IPS DF 4.7 (cell line): ENCODE data around the gene PTPN1.

Experiments used
- DNase-seq: peaks from one replicate; pipeline ENCODE4 v3.0.0-alpha.2; 2013; ENCODE audit warnings: low spot score; ENCODE audit errors: extremely low read depth

The PTPN1 gene

DNA sequence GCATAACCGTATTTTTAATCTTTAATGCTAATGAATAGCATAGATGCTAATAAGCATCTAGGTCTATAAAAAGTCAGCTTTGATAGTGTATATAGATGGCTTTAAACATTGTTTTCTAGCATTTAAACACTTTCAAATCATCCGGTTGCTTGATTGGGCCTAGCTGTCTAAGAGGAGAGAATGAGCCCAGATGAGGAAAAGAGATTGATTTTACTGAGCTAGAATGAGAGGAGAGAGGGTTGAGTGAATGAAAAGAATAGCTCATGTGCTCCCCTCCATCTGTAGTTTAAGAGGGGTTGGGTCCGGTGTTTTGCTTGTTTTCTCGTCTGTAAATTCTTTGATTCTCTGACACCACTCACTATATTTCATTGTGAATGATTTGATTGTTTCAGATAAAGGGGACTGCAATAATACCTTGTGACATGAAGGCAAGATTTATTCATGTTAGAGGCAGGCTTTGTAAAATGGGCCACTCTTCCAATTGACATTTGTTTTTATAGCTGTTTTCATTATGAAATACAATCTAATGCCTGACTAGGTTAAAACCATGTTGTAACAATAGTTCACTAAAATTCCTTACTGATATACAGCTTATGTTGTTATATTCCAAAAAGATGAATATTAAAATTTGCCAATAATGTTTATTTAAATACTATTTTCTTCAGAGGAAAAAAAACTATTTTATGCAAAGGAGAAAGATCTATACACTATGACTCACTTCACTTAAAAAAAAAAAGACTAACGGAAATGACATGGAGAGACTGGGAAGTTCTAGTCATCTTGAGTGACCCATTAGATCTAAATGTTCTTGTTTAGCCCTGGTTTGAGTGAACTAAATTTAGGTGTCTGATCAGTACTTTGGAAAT is 3.2 kb downstream of the PTPN1 start:
- no peak for DNase-seq

DNA sequence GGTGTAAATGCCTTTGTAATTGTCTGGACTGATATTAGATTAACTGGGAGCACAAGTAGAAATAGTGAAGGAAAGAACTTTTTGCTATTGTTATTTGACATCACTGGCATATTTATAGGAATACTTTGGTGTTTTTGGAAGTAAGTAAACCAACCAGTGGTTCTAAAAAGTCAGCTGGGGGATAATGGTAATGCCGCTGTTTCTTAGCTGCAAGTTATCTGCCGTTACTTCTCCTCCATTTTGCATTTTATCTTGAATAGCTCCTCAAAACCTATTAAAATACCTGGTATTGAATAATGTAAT is 3.8 kb downstream of the PTPN1 start:
- DNase-seq: no peak

DNA sequence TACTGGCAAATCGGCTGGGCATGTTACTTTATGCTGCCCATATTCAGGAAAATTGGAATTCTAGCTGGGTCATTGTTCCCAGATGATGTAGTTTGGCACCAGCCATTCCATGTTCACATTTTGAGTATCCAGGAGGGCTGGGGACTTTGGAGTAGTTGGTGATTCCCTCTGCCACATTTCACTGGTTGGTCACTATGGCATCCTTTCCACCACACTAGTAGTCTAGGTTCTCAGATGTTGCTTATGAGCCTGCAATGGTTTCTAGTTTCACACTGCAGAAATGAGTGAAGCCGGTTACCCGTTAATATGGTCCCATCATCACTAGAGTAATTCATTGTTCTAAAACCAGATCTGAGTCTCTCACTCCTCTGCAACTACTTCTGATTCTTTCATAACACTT is 4.6 kb downstream of the PTPN1 start:
- no peak for DNase-seq

DNA sequence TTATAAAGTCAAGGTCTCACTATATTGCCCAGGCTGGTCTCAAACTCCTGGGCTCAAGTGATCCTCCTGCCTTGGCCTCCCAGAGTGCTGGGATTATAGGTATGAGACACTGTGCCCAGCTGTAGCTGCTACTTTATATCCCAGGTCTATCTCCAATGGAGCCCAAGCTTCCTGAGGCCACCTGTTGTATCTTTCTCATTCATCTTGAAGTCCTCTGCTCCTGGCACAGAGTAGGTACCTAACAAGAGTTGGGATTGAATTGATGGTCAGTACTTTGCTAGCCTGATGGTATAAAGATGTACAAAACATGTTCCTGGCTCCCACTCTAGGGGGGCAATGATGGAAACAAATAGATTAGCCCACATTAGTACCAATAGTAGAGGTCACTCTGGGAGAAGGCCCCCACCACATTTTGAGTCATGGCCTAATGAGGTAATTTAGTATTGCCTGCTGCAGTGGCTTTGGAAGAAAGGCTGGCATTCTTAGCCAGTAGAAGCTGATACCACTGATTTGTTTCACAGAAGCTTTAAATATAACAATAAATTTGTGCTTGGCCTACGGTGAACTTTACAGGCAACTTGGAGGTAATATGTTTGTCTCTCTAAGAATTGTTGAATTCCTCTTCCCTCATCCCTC is 5.4 kb downstream of the PTPN1 start:
- no peak for DNase-seq

DNA sequence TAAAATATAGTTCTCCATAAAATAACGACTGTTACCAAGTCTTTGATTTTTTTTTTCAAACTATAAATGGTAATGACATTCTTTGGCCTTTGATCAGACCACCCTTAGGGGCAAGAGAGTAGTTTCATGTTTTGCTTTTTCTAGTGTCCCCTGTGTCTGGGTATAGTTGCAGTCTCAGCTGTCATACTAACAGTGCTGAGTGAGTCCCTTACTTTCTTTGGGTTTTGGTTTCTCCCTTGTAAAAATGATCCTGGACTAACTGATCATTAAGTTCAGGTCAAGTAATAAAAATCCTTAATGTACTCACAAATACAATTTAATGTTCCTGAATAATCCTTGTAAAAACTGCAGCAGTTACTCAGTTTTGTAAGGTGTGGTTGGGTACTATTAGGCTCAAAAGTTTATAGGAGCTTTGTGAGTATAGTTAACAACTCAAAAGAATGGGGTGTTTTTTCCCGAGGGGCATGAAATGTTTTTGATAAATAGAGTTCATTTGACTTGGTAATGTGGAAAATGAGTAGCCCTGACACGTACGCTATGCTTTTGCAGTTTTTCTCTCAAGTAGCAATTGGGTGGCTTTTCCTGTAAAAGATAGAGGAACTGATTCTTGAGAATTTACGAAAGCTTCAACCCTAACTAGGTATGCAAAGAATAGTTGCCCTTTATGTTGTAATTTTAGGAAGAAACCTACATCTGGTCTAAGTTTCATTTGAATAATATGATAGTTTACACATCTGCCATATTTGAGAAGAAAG is 6.2 kb downstream of the PTPN1 start:
- no peak for DNase-seq

DNA sequence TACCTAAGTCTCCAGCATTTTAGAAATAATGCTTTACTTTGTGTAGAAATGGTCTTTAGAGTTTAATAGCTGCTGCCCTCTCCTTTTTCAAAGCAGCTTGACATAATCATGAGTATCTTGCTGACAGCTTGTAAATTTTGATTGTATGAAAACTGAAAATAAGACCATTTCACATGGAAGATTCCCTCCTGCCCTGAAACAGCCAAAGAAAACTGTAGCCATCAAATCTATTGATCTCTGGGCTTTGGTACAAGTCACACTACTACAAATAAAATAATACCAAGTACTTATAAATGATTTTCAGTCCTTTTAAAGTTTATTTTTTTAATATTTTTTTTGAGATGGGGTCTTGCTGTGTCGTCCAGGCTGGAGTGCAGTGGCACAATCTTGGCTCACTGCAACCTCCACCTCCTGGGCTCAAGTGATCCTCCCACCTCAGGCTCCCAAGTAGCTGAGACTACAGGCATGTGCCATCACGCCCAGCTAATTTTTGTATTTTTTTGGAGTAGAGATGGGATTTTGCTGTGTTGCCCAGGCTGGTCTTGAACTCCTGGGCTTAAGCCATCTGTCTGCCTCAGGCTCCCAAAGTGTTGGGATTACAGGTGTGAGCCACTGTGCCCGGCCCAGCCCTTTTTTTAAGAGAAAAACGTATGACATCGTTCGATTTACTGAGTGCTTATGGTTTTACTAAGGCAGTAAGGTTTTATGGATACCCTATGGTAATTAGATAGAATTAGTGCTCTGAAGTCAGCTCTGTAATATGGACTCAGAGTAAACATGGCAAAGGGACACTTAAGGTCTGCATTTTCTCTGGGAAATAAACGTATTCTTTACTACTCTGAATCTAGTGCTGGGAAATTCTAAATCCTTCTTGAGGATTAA is 7.0 kb downstream of the PTPN1 start:
- DNase-seq: no peak

DNA sequence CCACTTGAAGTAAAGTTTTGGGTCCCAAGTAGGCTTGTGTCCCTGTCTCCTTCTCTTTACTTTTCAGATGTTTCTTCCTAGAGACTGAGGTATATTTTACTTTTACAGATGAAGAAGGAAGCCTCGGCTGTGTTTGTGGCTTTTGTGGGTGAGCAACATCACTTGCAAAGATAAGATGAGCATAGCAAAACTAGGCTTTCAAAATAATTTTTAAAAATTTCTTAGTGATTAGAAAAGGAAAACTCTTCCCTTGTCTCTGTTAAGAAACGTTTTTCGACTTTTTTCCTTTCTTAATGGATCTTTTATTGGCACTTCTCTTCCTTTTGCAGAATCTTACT is 7.6 kb downstream of the PTPN1 start:
- no peak for DNase-seq

DNA sequence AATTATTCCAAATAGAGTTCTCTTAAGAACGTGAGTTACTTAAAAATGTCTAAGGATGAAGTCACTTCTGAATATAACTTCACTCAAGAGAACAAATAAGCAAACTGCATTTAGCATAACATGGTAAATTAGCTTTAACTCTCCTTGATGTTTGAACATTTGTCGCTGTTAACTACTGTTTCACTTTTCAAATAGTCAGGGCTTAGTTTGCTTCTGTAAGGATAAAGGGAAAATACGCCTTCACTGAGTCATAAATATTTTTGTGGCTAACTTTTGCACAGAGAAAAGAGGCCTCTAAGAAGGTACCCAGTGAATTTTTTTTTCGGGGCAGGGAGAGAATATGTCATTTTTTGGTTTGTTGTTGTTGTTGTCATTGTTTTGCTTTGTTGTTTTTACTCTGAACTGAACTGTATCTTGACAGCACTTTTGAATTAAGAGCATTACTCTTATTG is 8.1 kb downstream of the PTPN1 start:
- DNase-seq: no peak

DNA sequence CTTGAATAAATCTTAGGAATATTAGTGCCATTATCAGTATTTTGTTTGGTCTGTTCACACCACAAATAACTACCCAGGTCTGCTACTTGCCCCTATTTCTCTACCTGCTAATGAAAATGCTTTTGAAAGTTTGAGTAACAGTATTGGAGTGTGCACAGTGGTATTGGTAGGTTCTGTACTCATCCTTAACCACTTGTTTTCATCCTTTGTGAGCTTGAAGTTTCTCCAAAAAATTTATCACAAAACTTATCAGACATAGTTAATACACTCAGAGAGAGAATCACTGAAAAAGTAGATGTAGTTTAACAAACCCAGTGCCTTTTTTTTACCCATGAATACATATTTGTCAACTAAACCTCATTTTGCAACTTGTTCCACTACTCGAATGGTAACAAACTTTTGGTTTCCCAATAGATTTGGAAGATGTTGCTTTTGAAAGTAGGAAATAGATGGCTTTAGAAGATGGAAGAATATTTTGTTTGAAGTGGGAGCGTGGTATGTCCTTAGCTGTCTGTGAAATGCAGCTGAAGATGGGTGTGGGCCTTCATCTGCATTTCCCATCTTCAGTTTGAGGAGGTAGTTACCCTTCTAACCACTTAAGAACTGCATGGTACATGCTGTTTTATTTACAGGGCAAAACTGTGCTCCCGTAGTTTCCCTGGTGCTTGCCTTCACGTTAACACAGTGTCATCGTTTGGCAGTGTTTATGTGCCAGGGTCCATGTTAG is 9.0 kb downstream of the PTPN1 start:
- DNase-seq: no peak

DNA sequence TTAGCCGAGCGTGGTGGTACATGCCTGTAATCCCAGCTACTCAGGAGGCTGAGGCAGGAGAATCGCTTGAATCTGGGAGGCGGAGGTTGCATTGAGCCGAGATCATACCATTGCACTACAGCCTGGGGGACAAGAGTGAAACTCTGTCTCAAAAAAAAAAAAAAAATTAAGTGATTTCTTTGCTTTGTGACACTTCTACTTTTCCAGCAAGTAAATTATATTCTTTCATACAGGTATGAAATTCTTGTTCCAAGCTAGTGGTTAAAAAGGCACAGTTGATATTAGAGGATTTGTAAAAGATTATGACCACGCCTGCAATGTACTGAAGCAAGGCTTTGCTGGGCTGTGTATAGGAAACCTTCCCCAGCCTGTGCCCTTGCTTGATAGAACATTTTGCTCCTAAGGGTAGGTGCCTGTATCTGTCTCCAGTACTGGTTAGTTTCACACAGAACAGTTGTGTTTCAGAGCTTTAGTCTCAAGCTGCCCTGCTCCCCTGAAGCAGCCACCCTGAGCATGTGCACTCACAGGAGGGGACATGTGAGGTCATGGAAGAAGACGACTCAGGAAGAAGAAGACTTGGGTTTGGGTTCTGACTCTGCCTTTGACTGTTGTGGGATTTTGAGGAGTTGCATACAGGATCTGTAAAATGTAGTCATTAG is 10.2 kb downstream of the PTPN1 start:
- DNase-seq: no peak

DNA sequence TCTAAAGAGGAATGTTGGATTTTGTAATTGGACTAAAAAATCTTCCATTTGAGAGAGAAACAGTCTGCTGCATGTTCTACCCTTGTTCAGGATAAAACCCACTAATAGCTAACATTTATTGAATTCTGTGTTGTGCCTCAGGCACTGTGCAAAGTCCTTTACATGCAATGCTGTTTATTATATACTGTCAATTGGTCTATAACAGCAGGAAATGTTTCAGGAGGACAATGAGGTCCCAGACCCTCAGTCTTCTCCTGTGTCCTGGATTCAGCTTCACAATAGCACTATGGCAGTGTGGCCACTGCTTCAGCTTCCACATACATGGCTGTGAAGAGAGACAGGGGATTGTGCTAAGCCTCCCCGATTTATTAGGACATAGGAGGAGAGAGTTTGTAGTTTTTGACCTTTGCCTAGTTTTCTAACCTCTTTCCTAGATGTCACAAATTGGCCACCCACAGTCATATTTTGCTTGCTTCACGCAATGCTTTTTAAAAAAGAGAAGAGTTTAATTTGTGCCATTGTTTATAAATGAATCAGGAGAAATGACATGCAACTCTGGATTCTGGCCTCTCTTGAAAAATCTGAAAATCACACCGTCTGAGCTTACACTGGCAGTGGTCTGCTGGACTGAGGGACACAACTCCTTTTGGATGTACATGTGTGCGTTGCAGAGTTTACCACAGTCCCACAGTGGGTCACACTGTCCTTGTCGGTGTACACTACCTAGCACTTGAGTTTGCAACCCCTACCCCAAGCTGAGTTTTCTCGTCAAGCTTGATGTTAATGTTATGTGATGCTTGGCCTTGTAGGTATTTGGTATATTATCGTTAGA is 11.3 kb downstream of the PTPN1 start:
- DNase-seq: no peak

DNA sequence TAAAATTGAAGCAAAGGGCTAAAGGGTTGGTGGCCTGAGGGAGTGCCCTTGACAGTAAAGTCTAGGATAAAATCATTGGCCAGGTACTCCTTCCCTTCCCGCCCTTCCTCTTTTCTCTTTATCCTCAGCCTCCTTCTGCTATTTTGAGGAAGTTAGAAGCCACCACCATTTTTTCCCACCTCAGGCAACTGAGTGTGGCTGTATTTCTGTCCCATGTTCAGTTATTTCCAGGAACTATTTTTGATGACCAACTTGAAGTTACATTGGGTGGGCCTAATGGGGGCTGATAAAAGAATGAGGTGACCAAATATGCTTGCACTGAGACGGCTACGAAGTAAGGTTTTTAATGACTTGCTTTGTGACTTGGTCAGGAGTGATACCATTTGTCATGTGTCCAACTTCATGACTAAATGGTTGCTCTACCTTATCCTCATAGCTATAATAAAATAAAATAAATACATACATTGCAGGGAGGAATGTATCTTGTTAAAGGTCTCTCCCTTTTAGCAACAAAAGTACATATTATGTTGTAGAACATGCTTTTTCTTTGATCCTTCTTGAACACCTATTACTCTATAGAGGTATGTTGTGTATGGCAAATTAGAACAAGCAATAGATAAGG is 12.0 kb downstream of the PTPN1 start:
- DNase-seq: no peak

DNA sequence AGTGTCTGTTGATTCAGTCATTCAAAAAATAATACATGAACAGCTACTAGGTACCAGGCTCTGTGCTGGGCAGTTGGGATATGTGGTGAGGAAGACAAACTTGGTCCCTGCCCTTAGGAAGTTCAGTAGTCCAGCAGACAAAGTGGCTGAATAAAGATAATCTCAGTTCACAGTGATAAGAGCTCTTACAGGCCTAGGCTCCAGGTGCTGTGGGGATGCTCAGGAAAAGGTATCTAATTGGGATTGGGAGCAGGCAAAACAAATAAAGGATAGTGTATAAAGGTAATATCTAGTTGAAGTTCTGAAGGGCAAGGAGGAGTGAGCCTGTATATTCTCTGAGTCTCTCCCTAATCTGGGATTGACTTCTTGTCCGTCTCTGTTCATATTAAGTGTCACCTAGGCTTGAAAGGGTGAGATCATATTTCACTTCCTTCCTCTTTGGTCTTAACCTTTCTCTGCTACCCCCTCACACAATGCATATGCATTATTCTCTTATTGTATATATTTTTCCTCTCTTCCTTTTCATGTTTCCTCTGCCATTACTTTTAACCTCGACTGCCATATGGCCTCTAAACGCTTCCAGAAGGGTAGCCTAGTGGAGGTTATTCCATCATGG is 13.5 kb downstream of the PTPN1 start:
- DNase-seq: no peak

DNA sequence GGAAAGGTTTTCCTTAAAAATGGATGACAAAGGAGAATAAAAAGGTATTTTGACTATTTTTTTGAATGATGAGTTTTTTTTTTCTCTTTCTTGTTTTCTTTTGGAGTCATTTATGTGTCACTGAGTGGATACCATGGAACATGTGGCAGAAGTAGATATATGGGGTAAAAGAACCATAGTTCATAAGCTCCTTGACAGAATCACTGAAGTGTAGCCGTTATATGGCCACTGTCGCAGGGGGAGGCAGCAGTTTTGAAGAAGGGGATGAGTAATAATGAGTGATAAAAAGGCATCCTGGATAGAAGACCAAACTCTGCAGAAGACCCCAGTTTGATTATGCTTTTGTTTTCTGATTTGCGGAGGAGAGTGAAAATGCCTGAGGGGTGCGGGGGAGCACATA is 15.5 kb downstream of the PTPN1 start:
- DNase-seq: no peak

DNA sequence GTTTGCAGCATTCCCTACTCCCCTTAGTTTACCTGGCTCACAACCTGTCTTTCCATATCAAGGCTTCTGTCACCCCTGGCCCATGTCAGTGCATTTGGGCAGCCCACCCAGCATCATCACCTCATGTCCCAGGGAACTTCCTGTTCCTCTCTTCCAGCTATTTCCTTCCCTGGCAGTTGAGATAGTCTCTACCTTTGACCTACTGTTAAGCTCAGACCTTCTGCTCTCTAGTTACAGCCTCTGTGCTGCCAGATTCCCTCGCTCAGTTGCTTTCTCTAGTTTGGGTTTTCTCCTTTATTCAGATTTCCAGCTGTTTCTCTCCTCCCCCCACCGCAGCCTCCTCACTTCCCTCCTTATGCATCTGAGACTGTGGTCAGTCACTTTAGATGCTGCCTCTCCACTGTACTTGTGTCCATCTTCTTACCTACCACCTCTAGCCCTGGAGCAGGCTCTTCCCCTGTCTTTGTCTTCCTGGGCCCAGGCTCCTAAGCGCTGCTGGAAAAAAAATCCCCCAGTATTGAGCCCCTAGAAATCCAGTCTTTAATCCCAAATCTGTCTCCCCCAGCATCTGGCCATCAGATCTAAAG is 16.3 kb downstream of the PTPN1 start:
- no peak for DNase-seq

DNA sequence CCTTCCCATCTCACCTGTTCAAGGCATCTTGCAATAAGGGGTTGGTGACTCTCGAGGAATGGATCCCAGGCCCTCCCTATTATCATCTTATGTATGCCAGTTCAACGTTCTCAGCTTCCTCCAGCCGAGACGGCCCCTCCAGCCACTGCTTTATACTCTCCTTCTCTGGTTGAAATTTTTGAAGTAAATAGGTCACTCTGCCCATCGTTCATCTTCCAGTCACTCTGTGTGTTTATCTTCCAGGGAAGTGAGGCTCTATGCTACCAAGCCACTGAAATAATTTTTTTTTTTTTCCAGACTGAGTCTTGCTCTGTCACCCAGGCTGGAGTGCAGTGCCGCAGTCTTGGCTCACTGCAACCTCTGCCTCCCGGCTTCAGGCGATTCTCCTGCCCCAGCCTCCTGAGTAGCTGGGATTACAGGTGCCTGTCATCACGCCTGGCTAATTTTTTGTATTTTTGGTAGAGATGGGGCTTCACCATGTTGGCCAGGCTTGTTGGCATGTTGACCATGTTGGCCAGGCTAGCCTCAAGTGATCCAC is 17.0 kb downstream of the PTPN1 start:
- DNase-seq: no peak

DNA sequence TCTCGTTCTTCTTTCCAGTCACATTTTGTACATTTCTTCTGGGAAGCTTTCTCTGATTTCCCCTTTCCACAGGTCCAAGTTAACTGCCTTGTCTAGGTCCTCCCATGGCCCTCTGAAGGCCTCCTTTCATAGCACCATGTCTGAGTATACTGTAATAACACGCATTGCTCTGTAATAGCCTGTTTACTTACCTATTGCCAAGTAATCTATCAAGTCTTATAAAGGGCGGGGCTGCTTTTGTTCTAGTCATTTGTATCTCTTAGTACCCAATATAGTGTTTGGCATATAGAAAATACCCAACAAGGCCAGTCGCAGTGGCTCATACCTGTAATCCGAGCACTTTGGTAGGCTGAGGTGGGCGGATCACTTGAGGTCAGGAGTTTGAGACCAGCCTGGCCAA is 17.9 kb downstream of the PTPN1 start:
- no peak for DNase-seq

DNA sequence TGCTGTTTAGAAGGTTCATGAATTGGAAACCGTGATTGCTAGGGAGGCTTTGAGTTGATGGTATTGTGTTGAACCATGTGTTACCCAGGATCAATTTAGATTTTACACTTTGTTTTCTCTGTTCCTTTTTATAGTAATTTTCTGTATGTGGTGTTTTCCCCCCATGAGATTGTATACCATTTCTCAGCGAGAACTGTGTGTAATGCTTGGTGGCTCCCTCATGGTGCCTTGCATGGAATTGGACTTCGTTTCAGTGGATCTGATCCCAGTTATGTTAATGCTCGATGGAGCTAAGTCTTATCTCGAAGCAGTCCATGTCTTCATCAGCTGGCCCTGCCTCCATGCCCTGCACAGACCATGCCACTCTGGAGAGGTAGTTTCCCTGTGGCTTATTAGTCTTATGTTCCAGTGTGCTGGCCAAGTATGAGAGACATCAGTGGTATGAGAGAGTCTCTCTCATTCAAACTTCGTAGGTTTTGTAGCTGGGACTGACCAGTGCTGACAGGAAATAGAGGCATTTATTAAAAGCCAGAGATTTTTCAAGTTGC is 18.7 kb downstream of the PTPN1 start:
- no peak for DNase-seq
